HCT116 (cell line): Measurements from ENCODE around the gene HIRA. TPM values are rescaled to one million over a fixed set of nuclear protein-coding genes. Genes with fewer than 3 reads are reported as not detected.

ENCODE experiments used
- ATAC-seq: fragments of 200-7000 bp; cut with Tn5 transposase; 2 replicates; pipeline ENCODE4 v1.9.1; 2020; ENCODE audit warnings: mild to moderate bottlenecking, moderate library complexity
- BruUV-seq: library from RNA; stranded (reverse); fragments of 400-500 nt; replicated peaks from 2 replicates; lab custom pipeline; 2021; lab: Mats Ljungman, UMichigan
- CTCF ChIA-PET: fragments of 300-600 bp; sonication (Branson Sonifier 250); formaldehyde crosslinking; loops from one replicate; lab custom pipeline; 2021; ENCODE audit warnings: antibody characterized with exemption; lab: Charles Lee
- POLR2A ChIA-PET: fragments of 300-600, 350-600 bp; sonication (Branson Sonifier 250); formaldehyde crosslinking; loops from one replicate; lab custom pipeline; 2021; ENCODE audit warnings: antibody characterized with exemption; lab: Charles Lee
- RAD21 ChIA-PET, 2 experiments: fragments of 300-600 bp; sonication (Branson Sonifier 250); formaldehyde crosslinking; loops; one replicate each; lab custom pipeline; 2023; ENCODE audit warnings: low total read pairs in 2 of 2; ENCODE audit not compliant: uncharacterized antibody in 2 of 2, unreplicated experiment in 2 of 2, low non-redundant PET in 1 of 2; lab: Charles Lee
- DNase-seq: peaks from one replicate; pipeline ENCODE4 v3.0.0-alpha.2; 2010; ENCODE audit warnings: low read depth, low spot score
- H2AFZ ChIP-seq: fragments of 200-600 bp; shearing (Covaris generic), sonication (generic); 2 replicates; pipeline ENCODE4 v1.6.1; 2017; ENCODE audit warnings: low read depth, mixed run types, mixed read lengths, antibody characterized with exemption, low read length; ENCODE audit not compliant: poor library complexity, severe bottlenecking
- H3K27ac ChIP-seq: 2 replicates; pipeline ENCODE4 v1.5.1; 2012; ENCODE audit warnings: low read depth, low read length
- H3K27me3 ChIP-seq: fragments of 200-600 bp; sonication (generic); 2 replicates; pipeline ENCODE4 v1.6.1; 2016; ENCODE audit warnings: mixed run types, low read length, mixed read lengths; ENCODE audit not compliant: insufficient read depth
- H3K36me3 ChIP-seq, 2 experiments: fragments of 200-500 bp in 1 of 2; fragments of 200-600 bp in 1 of 2; sonication (Bioruptor generic) in 1 of 2; sonication (generic) in 1 of 2; 2 replicates each; pipeline versions ENCODE4 v1.5.1 to v1.6.1; 2014 to 2016; ENCODE audit warnings: low read length in 2 of 2, inconsistent platforms in 1 of 2, mixed read lengths in 1 of 2, mixed run types in 1 of 2; ENCODE audit not compliant: insufficient read depth in 2 of 2, control insufficient read depth in 1 of 2
- H3K4me1 ChIP-seq, 2 experiments: fragments of 200-600 bp in 1 of 2; sonication (generic) in 1 of 2; 2 replicates each; pipeline versions ENCODE4 v1.5.1 to v1.6.1; 2012 to 2017; ENCODE audit warnings: low read length in 2 of 2, inconsistent platforms in 1 of 2, mild to moderate bottlenecking in 1 of 2, mixed read lengths in 1 of 2, mixed run types in 1 of 2, moderate library complexity in 1 of 2; ENCODE audit not compliant: insufficient read depth in 2 of 2, control insufficient read depth in 1 of 2
- H3K4me2 ChIP-seq: fragments of 200-600 bp; sonication (generic); 2 replicates; pipeline ENCODE4 v1.6.1; 2017; ENCODE audit warnings: mixed run types, low read length, mixed read lengths
- H3K4me3 ChIP-seq, 2 experiments: fragments of 200-600 bp in 1 of 2; sonication (generic) in 1 of 2; replicated peaks in 1 of 2; 2 replicates each; pipeline ENCODE4 v1.5.1; 2011 to 2016; ENCODE audit warnings: low read length in 2 of 2, control low read depth in 1 of 2, low read depth in 1 of 2, mild to moderate bottlenecking in 1 of 2, mixed read lengths in 1 of 2, mixed run types in 1 of 2
- H3K79me2 ChIP-seq: fragments of 200-600 bp; sonication (generic); 2 replicates; pipeline ENCODE4 v1.6.1; 2017; ENCODE audit warnings: mild to moderate bottlenecking, mixed run types, low read length, moderate library complexity, mixed read lengths; ENCODE audit not compliant: insufficient read depth
- H3K9ac ChIP-seq: fragments of 200-600 bp; sonication (generic); 2 replicates; pipeline ENCODE4 v1.6.1; 2016; ENCODE audit warnings: low read length, mixed read lengths
- H3K9me2 ChIP-seq: fragments of 200-600 bp; sonication (generic), shearing (Covaris generic); 2 replicates; pipeline ENCODE4 v1.6.1; 2017; ENCODE audit warnings: mixed run types, mild to moderate bottlenecking, moderate library complexity; ENCODE audit not compliant: insufficient read depth
- H3K9me3 ChIP-seq, 2 experiments: fragments of 200-500 bp in 1 of 2; fragments of 200-600 bp in 1 of 2; sonication (Bioruptor generic) in 1 of 2; sonication (generic) in 1 of 2; 2 replicates each; pipeline ENCODE4 v1.6.1; 2014 to 2017; ENCODE audit warnings: low read length in 2 of 2, mixed read lengths in 2 of 2, inconsistent platforms in 1 of 2, low read depth in 1 of 2, mild to moderate bottlenecking in 1 of 2, mixed run types in 1 of 2, moderate library complexity in 1 of 2; ENCODE audit not compliant: control insufficient read depth in 1 of 2, insufficient read depth in 1 of 2
- H4K20me1 ChIP-seq: fragments of 200-600 bp; sonication (generic), shearing (Covaris generic); 2 replicates; pipeline ENCODE4 v1.6.1; 2017; ENCODE audit warnings: mixed run types, mild to moderate bottlenecking, moderate library complexity; ENCODE audit not compliant: insufficient read depth
- CTCF ChIP-seq, 3 experiments: fragments of 200-600 bp in 1 of 3; sonication (generic) in 1 of 3; IDR thresholded peaks in 2 of 3; conservative IDR thresholded peaks in 1 of 3; 2 replicates each; pipeline ENCODE4 v1.5.1; 2012 to 2017; ENCODE audit warnings: low read depth in 2 of 3, low read length in 2 of 3, antibody characterized with exemption in 1 of 3, borderline replicate concordance in 1 of 3, control low read depth in 1 of 3, mild to moderate bottlenecking in 1 of 3, mixed read lengths in 1 of 3, mixed run types in 1 of 3, moderate library complexity in 1 of 3; ENCODE audit not compliant: insufficient read depth in 1 of 3
- EZH2phosphoT487 ChIP-seq: fragments of 200-600 bp; IDR thresholded peaks from 2 replicates; pipeline ENCODE4 v1.6.1; 2018; ENCODE audit warnings: antibody characterized with exemption, borderline replicate concordance
- POLR2A ChIP-seq: IDR thresholded peaks from 2 replicates; pipeline ENCODE4 v1.7.0; 2011; ENCODE audit warnings: borderline replicate concordance; ENCODE audit not compliant: insufficient read depth, insufficient read length; ENCODE audit errors: extremely low read depth
- SRF ChIP-seq: IDR thresholded peaks from 2 replicates; pipeline ENCODE4 v1.6.1; 2012; ENCODE audit warnings: low read depth
- TCF7L2 ChIP-seq: IDR thresholded peaks from 2 replicates; pipeline ENCODE4 v1.7.0; 2011; ENCODE audit warnings: borderline replicate concordance, inconsistent platforms; ENCODE audit not compliant: insufficient read depth, insufficient read length; ENCODE audit errors: extremely low read depth
- intact Hi-C: fragments of 100-400 bp; cut with micrococcal nuclease; formaldehyde crosslinking; loops from 2 replicates; pipeline ENCODE4 v1.10.0; 2022
- total RNA-seq: library from RNA; stranded (reverse); gene quantifications from one replicate; pipeline ENCODE4 v1.2.1, GENCODE V29; 2021; ENCODE audit not compliant: unreplicated experiment
- TF ChIP-seq, protein P1 (sequence below): IDR thresholded peaks from 2 replicates; pipeline ENCODE4 v1.6.1; 2012

HIRA gene
- total RNA-seq, 1 experiment from 2014 or later, result 30.6 TPM

GRCh38 chr22:19407649-19408606, 23.6 kb downstream of the HIRA start:
- H3K27ac ChIP-seq, result no peak overlapping the region
- H3K79me2 ChIP-seq, result peaks cover 31% of the 10 kb centered on the region
- no peak overlapping the region for H2AFZ ChIP-seq
- ChIA-PET POLR2A (no interaction called here), RAD21 (no interaction called here), CTCF (no interaction called here)
- no peak for DNase-seq
- H3K9ac ChIP-seq, result no peak overlapping the region
- H3K9me2 ChIP-seq, result no peaks in the 10 kb centered on the region
- H3K4me1 ChIP-seq, result peaks cover 0 to 10% of the 10 kb centered on the region in 2 experiments; a peak in 2 of 4 replicates
- no TSS peak for BruUV-seq
- TF ChIP-seq POLR2A, result no peak
- no peak for TF ChIP-seq SRF
- TF ChIP-seq EZH2phosphoT487, result no peak
- TF ChIP-seq, protein P1, sequence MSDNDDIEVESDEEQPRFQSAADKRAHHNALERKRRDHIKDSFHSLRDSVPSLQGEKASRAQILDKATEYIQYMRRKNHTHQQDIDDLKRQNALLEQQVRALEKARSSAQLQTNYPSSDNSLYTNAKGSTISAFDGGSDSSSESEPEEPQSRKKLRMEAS, result no peak
- no peak for TF ChIP-seq CTCF (IDR thresholded peaks at IDR 0.05 in 2 of 3, conservative IDR thresholded peaks at IDR 0.05 in 1 of 3; ENCODE audit: borderline replicate concordance in 1 of 3, insufficient read depth in 1 of 3, low read depth in 2 of 3, low read length in 2 of 3)
- no peak for TF ChIP-seq TCF7L2
- intact Hi-C loops, result no loop called here
- no peak overlapping the region for H3K4me2 ChIP-seq
- H3K27me3 ChIP-seq, result no peaks in the 10 kb centered on the region
- ATAC-seq, result no peak
- H4K20me1 ChIP-seq, result no peaks in the 10 kb centered on the region
- no peak overlapping the region for H3K4me3 ChIP-seq
- H3K9me3 ChIP-seq, result no peaks in the 10 kb centered on the region
- H3K36me3 ChIP-seq, result peaks cover 31 to 32% of the 10 kb centered on the region in 2 experiments; a peak in 3 of 4 replicates
